GM23338 (cell line): ENCODE data around the gene PCDH1.

Experiments used
- EZH2 ChIP-seq: fragments of 200-600 bp; sonication (generic); IDR thresholded peaks from one replicate; pipeline ENCODE4 v1.8.0; 2017; ENCODE audit warnings: antibody characterized with exemption, mild to moderate bottlenecking, low read depth; ENCODE audit not compliant: unreplicated experiment
- EZH2phosphoT487 ChIP-seq: fragments of 200-600 bp; sonication (generic); IDR thresholded peaks from one replicate; pipeline ENCODE4 v1.8.1; 2018; ENCODE audit warnings: antibody characterized with exemption; ENCODE audit not compliant: unreplicated experiment
- ZNF462 ChIP-seq: fragments of 250-450 bp; sonication (Bioruptor Pico); IDR thresholded peaks from 2 replicates; pipeline ENCODE4 v1.5.0; 2020; ENCODE audit warnings: mild to moderate bottlenecking, moderate library complexity
- TF ChIP-seq, protein P1 (sequence below), 2 experiments: fragments of 200-600 bp in 1 of 2; sonication (generic) in 1 of 2; conservative IDR thresholded peaks; 2 replicates each; pipeline versions ENCODE4 v1.5.1 to v1.6.1; 2016 to 2017; ENCODE audit warnings: antibody characterized with exemption in 2 of 2, low read depth in 2 of 2, mild to moderate bottlenecking in 2 of 2, moderate library complexity in 1 of 2

DNA sequence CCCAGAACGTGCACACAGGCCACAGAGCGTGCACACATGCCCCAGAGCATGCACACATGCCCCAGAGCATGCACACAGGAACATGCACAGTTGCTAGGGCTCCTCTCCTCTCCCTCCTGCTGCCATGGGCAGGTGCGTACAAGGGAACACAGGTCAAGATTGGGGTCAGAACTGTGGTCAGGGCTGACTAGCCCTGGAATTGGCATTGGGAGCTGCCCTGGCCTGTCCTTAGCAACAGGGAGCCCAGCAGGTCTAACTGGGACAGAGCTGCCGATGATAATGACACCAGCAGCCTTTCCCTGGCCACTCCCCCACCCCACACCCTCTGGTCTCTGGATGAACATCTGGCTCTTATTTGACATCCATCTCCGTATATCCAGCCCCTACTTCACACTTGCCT lies 8.0 kb downstream of the PCDH1 start:
- no peak for TF ChIP-seq EZH2phosphoT487
- TF ChIP-seq, protein P1, sequence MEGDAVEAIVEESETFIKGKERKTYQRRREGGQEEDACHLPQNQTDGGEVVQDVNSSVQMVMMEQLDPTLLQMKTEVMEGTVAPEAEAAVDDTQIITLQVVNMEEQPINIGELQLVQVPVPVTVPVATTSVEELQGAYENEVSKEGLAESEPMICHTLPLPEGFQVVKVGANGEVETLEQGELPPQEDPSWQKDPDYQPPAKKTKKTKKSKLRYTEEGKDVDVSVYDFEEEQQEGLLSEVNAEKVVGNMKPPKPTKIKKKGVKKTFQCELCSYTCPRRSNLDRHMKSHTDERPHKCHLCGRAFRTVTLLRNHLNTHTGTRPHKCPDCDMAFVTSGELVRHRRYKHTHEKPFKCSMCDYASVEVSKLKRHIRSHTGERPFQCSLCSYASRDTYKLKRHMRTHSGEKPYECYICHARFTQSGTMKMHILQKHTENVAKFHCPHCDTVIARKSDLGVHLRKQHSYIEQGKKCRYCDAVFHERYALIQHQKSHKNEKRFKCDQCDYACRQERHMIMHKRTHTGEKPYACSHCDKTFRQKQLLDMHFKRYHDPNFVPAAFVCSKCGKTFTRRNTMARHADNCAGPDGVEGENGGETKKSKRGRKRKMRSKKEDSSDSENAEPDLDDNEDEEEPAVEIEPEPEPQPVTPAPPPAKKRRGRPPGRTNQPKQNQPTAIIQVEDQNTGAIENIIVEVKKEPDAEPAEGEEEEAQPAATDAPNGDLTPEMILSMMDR (conservative IDR thresholded peaks at IDR 0.05; ENCODE audit: low read depth in 2 of 2), result no peak
- no peak for TF ChIP-seq ZNF462 (CRISPR knock-in tag)
- TF ChIP-seq EZH2, result no peak
